Measurements from ENCODE around the gene EYS.
"Not testable (repeated sequence)": the region's sequence is repeated elsewhere in the genome, so short reads cannot be mapped to it uniquely, and the experiment has no call there.

EYS gene

DNA sequence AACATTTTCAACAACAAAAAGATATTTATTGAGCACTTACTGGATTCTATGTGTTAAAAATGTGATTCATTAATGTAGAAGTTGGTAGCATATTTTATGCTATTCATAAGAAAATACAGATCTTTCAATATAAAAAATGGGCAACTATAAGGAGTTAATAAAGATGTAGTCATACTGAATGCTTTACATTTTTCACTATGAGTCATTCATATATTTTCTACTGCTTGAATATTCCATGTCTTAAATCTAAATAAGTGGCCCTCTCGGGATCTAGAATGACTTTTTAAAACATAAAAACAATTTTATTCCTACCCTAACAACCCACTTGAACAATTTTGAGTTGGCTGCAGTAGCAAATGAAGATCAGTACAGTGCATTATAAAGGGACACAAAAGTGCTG, 1709.3 kb downstream of the EYS start:
- TF ChIP-seq, protein P1, sequence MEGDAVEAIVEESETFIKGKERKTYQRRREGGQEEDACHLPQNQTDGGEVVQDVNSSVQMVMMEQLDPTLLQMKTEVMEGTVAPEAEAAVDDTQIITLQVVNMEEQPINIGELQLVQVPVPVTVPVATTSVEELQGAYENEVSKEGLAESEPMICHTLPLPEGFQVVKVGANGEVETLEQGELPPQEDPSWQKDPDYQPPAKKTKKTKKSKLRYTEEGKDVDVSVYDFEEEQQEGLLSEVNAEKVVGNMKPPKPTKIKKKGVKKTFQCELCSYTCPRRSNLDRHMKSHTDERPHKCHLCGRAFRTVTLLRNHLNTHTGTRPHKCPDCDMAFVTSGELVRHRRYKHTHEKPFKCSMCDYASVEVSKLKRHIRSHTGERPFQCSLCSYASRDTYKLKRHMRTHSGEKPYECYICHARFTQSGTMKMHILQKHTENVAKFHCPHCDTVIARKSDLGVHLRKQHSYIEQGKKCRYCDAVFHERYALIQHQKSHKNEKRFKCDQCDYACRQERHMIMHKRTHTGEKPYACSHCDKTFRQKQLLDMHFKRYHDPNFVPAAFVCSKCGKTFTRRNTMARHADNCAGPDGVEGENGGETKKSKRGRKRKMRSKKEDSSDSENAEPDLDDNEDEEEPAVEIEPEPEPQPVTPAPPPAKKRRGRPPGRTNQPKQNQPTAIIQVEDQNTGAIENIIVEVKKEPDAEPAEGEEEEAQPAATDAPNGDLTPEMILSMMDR (conservative IDR thresholded peaks at IDR 0.05) = no peak
- no peak for TF ChIP-seq ZFX (IDR thresholded peaks at IDR 0.05)
- no peak overlapping the region for H3K27ac ChIP-seq

DNA sequence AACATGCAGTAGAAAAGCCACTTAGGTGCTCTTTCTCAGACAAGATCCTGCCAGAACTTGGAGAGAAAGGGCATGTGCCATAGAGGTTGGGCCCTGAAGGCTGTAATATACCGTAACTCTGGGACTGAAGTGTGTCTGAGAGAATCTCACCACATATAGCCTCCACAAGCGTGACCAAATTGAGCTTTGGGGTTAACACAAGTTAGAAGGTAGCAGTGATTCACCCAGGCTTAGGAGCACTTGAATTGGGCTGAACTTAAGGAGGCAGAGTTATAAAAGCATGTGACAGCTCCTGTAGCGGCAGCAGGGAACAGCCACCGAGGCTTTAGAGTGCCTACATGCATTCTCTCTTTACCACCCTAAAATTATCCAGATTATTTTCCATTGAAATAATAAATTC, 1709.8 kb downstream of the EYS start:
- TF ChIP-seq ZFX (IDR thresholded peaks at IDR 0.05) = no peak
- TF ChIP-seq, protein P1 (conservative IDR thresholded peaks at IDR 0.05) = no peak
- H3K27ac ChIP-seq = no peak overlapping the region

DNA sequence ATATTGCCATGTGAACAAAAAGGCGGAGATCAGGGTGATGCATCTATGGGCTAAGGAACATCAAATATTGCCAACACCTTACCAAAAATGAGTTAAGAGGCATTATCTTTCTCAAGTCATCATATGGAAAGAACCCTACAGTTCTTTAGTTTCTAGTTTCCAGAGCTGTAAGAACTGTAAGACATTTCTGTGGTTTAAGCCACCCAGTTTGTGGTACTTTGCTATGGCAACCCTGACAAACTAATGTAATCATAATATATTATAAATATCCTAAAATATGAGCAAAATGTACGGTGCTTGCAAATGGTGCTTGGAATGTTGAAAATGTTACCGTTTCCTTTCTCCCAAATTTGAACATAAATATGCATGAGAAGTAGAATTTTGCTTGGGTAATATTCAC, 1721.8 kb downstream of the EYS start:
- no peak for TF ChIP-seq ZFX (IDR thresholded peaks at IDR 0.05)
- TF ChIP-seq, protein P1 (conservative IDR thresholded peaks at IDR 0.05) = no peak
- H3K27ac ChIP-seq = no peak overlapping the region

DNA sequence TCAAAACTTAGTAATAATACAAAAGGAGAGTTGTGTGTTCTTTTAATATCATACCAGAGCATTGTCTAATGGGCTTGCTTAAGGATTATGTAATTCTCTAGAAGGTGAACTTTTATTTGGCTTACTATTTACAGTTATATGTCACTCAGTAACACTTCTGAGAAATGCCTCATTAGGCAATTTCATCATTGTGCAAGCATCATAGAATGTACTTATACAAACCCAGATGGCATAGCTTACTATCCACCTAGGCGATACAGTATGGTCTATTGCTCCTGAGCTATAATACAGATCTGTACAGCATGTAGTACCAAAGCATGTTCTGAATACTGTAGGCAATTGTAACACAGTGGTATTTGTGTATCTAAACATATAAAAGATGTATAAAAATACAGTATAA, 1731.3 kb downstream of the EYS start:
- H3K27ac ChIP-seq = no peak overlapping the region
- TF ChIP-seq, protein P1 (conservative IDR thresholded peaks at IDR 0.05) = no peak
- no peak for TF ChIP-seq ZFX (IDR thresholded peaks at IDR 0.05)

DNA sequence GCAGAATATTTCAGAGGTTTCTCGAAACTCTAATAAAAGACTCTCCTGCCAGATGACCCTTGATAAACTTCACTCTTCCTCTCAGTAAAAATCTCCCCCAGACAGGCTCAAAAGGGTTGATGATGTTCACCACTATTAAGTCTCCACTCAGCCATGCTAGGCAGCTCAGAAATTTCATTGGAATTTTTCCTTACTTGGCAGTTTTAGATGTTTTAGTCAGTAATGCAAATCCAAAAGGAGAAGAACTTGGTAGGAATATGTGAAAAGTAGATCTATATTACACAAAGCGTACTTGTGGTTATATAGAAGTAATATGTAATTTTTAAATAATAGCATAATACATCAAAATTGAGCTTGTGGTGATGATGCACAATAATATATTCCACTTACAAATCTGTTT, 1738.4 kb downstream of the EYS start:
- TF ChIP-seq ZFX (IDR thresholded peaks at IDR 0.05) = no peak
- TF ChIP-seq, protein P1 (conservative IDR thresholded peaks at IDR 0.05) = no peak
- no peak overlapping the region for H3K27ac ChIP-seq

DNA sequence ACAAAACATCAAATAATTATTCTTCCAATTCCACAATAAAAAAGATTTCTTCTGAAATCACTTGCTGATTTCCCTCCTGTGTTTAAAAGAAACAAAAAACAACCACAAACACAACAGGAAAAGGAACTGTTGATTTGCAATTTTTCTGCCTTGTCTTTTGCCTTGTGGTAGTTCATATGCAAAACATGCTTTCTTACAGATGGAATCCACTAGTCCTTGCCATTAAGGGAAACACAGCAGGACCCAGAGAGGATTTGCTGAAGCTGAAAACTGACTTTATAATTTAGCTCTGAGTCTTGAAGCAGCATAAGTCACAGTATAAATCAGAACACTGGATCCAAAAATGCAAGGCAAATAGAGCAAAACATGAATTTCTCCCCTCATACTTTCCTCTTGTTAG, 1742.7 kb downstream of the EYS start:
- no peak overlapping the region for H3K27ac ChIP-seq
- no peak for TF ChIP-seq ZFX (IDR thresholded peaks at IDR 0.05)
- TF ChIP-seq, protein P1 (conservative IDR thresholded peaks at IDR 0.05) = no peak

DNA sequence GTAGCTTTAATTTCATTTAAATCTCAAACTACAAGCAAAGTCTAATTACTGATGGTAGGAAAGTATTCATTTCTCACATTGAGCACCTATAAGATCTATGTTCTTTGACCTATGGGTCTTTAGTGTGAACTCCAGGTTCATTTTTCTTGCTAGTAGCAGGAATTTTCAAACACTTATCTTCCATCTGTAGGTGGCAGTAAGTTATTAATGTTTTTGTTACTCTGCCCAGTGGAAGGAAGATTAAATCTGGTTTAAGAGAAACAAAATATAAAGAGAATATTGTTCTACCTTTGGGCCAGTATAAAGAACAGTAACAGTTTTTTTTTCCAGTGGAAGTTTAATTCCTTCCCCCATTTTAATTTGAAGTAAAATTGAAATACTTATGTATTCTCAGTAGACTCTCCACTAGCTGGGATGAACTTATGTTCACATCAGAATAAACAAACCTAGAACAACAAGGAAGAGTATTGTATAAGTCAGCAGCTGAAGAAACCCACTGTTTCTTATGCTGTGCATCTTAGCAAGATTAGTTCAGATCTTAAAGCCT, 1743.2 kb downstream of the EYS start:
- H3K27ac ChIP-seq = no peak overlapping the region
- TF ChIP-seq, protein P1 (conservative IDR thresholded peaks at IDR 0.05) = peak; percentile 13; the same call in 1 of the 2 replicates
- no peak for TF ChIP-seq ZFX (IDR thresholded peaks at IDR 0.05)

DNA sequence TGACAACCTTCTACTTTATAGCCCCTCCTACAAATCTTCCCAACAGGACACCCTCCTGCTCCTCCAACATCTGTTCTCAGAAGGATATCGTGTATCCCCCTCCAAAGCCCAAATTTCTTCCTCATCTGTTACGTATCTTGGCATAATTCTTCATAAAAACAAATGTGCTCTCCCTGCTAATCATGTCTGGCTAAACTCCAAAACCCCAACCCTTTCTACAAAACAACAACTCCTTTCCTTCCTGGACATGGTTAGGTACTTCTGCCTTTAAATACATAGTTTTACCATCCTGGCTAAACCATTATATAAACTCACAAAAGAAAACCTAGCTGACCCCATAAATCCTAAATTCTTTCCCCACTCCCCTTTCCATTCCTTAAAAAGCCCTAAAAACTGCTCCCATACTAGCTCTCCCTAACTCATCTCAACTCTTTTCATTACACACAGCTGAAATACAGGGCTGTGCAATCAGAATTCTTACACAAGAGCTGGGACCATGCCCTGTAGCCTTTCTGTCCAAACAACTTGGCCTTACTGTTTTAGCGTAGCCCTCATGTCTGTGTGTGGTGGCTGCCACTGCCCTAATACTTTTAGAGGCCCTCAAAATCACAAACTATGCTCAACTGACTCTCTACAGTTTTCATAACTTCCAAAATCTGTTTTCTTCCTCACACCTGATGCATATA, 1753.5 kb downstream of the EYS start:
- not testable (repeated sequence) for H3K27ac ChIP-seq

Measured in C4-2B (cell line).